ENCODE measurements around the gene SLC6A13.

SLC6A13 gene

GRCh38 chr12:214003-214741 is 48.5 kb downstream of the SLC6A13 start, which contains the start of gene SLC6A12:
Gene SLC6A12 (minus strand): TSS chr12:214157. CDS start chr12:209986, 4,171 bp downstream.
- no peak for DNase-seq (ENCODE audit: low read depth in 2 of 2)

DNA sequence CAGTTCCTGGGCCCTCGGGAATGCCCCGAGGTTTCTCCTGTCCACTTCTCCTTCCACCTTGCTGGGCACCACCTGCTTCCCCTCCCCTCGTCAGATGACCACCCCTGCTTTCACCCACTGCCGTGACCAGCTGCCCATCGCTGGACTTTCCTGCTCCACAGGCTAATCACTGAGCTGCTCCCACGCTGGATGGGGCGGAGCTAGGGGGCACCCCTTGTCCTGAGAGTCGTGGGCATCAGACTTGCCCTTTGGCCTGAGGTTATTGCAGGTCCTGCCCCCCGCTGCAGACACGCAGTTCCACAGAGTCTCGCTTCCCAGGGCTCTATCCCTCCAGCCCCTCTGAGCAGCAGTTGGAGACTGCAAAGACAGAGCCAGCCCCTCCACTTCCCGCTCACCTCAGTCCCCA is 49.1 kb downstream of the SLC6A13 start:
- DNase-seq (ENCODE audit: low read depth in 2 of 2): no peak

GRCh38 chr12:212715-213526 is 49.7 kb downstream of the SLC6A13 start:
- no peak for DNase-seq (ENCODE audit: low read depth in 2 of 2)

GRCh38 chr12:212415-212714 is 50.3 kb downstream of the SLC6A13 start:
- DNase-seq (ENCODE audit: low read depth in 2 of 2): no peak

DNA sequence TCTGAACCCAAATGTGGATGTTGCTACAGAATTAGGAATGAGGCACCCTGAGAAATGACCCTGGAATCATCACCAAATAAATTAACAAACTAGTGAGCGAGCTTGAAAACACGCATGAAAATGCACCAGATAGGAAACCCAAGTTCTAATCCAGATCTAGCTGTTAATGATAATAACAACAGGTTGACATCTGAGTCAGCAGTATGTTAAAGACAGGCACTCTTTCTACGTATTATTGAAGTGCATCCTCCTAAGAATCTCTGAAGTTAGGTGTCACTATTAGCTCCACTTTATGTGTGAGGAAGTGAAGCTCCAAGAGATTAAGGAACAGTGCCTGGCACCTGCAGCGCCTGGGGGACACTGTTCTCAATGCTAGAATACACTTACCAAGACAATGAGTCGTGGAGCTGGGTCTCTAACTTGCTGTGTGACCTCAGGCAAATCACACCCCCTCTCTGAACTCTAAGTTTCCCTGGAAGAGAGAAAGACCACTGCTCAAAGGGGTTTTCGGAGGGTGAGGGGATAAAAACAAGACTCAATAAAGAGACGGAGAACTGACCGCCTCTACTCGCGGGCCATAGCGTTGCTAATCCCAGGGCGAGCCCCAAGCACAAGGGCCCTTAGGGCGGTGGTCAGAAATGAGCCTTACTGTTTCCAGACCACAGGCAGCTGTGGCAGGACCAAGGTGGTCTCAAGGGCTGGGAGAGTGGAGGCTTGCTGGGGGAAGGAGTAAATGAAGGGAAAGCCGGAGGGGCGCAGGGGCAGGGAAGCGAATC is 50.8 kb downstream of the SLC6A13 start:
- no peak for DNase-seq (ENCODE audit: low read depth in 2 of 2)

DNA sequence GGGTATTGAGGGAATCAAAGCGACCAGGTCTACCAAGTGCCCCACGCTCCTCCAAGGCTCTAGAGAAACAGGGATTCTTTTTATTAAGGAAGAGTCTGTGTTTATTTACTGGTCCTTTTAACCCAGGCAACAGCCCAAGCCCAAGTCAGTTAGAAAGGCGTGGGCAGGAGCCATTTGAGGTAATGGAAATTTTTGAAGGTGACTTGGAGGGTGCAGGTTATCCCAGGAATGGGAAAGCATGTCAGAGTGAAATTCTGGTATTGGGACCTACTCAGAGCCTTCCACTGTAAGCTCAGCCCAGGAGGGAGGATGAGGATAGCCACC is 51.5 kb downstream of the SLC6A13 start:
- DNase-seq (ENCODE audit: low read depth in 2 of 2): no peak

DNA sequence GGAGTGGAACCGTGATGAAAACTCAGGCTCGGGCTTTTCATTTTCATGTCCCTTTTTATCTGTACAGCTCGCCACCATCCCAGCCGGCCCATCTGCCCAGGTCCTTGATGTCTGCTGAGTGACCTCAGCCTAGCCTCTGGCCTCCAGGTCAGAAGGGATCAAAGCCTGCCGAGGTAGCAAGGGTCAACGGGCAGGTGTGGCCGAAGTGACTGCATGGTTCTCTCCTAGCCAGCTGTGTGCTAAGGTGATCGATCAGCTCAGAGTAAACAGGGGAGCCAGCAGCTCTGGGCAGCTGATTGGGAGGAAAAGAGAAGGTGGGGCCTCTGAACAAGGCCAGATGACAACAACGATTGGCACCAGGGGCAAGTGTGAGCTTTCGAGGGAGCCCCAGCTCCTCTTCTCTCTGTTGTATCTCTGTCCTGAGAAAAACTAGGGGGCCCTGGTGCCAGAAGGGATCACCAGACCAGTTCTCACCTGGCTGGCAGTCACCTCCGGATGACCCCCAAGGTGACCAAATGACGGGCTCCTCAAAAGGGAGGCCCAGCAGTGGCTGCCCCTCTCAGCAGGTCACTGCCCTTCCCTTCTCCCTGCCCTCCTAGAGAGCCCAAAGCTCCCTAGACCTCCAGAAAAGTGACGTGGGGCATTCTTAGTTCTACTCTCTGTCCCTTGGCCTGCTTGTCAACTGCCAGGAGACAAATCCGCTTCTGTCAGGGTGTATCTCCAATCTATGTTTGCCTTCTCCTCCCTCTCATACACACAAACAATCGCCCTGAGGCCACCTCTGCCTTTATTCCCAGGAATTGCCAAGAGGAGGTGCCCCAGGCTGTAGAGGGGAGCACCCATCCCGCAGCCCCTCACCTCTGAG is 52.1 kb downstream of the SLC6A13 start:
- DNase-seq (ENCODE audit: low read depth in 2 of 2): no peak

- no peak for DNase-seq (ENCODE audit: low read depth in 2 of 2)
Observed at GRCh38 chr12:209851-210250, 52.8 kb downstream of the SLC6A13 start.

GRCh38 chr12:209246-209645 is 53.4 kb downstream of the SLC6A13 start:
- no peak for DNase-seq (ENCODE audit: low read depth in 2 of 2)

- DNase-seq (ENCODE audit: low read depth in 2 of 2): no peak
Observed at GRCh38 chr12:208813-209212, 53.8 kb downstream of the SLC6A13 start.

DNA sequence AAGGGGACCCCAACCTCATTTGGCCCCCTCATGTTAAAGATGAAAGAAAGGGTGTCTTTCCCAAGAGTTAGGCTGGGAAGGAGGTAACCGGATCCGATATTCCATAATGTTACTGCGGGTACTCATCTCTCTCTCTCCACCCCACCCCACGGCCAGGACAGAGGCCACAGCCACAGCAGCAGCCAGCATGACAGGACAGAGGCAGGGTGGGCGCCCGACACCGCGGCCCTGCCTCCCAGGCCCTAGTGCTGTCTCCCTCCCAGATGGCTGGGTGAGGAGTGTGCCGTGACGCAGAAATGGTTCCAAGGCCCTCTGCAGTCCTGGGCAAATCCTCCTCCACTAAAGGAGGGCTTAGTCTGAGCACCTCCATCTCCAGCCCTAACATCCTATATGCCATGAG is 54.8 kb downstream of the SLC6A13 start:
- no peak for DNase-seq (ENCODE audit: low read depth in 2 of 2)

- DNase-seq (ENCODE audit: low read depth in 2 of 2): no peak
Observed at GRCh38 chr12:206746-207440, 55.7 kb downstream of the SLC6A13 start.

DNA sequence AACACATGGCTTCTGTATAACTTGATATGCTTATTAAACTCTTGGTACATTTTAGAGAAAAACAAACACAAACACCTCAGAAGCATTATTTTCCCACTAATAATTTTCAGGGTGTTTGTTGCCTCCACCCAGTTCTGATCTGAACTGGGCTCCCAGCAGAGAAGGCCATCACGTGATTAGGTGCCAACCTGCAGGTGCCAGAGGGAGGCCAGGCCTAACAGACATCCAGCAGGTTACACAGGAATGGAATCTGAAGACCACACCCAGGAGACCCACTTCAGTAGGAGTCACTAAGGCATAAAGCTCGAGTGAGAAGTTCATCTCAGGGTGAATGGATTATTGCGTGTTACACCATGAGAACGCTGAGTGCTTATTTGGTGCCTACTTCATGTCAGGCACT is 57.6 kb downstream of the SLC6A13 start:
- DNase-seq (ENCODE audit: low read depth in 2 of 2): no peak

DNA sequence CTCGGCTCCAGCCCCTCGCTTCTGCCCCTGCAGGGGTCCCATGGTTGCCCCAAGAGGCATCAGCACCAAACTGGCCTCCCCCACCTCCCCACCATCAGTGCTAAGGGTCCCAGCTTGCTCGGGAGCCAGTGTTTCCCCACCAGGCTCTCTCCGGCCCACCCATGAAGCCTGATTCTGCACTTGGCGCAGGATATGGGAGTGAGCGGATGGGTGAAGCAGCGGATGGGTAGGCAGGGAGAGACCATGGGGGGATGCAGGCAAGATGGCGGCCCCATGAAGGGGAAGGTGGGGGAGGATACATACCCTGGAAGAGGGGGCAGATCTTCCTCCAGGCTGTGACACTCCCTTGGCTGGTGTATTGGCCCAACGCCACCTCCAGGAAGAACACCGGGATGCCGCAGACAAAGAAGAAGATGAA is 58.4 kb downstream of the SLC6A13 start:
- no peak for DNase-seq (ENCODE audit: low read depth in 2 of 2)

GRCh38 chr12:203462-204260 is 59.0 kb downstream of the SLC6A13 start:
- no peak for DNase-seq (ENCODE audit: low read depth in 2 of 2)

DNA sequence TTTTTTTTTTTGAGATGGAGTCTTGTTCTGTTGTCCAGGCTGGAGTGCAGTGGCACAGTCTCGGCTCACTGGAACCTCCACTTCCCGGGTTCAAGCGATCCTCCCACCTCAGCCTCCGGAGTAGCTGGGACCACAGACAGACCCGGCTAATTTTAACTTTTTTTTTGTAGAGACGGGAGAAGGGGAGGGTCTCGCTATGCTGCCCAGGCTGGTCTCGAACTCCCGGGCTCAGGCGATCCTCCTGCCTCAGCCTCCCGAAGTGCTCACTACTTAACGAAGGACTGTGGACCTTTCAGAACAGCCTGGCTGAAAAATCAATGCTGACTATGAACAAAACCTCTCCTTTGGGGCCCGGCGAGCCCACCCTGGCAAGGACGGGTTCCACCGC is 59.6 kb downstream of the SLC6A13 start:
- DNase-seq (ENCODE audit: low read depth in 2 of 2): no peak

GRCh38 chr12:202081-202731 is 60.4 kb downstream of the SLC6A13 start:
- DNase-seq (ENCODE audit: low read depth in 2 of 2): no peak

- no peak for DNase-seq (ENCODE audit: low read depth in 2 of 2)
Observed at GRCh38 chr12:201361-201760, 61.3 kb downstream of the SLC6A13 start.

DNA sequence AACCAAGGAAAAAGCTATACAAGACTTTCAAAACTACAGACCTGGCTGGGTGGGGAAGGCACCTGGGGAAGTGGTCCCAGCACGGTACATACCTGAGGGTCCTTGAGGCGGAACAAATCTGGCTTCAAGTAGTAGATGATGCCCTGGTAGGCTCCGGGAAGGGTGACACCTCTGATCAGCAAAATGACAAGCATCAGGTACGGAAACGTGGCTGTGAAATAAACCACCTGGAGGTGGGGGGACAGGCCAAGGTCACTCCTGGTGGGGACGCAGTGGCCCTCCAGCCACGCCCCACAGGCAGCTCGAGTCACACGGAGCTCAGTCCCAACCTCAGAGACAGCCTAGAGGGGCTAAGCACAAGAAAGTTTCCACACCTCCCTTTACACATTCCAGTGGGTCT is 63.9 kb downstream of the SLC6A13 start:
- no peak for DNase-seq (ENCODE audit: low read depth in 2 of 2)

All from fibroblast of skin of left biceps (primary cell).